CD4-positive, alpha-beta T cell treated with Interleukin-21 for 1 hour (primary cell): Measurements from ENCODE around the gene MBIP.

Experiments
- DNase-seq: peaks from one replicate; pipeline ENCODE4 v3.0.0-alpha.2; 2020

Gene MBIP

DNA sequence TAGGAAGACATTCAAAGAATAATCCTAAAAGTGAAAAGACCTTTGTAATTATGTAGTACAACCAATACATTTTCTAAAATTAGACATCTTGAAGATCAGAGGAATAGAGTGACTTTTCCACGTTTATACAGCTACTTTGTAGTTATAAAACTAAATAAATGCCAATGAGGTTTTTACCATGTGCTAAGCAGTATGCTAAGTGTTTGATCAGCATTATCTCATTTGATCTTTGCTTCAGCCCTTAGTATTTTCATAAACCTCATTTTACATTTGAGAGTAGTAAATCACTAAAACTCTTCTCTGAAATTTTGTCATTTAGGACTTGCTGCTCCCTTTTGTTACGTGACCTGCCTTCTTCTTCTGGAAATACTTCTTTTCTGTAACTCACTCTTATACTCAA lies 13.6 kb downstream of the MBIP start:
- no peak for DNase-seq

DNA sequence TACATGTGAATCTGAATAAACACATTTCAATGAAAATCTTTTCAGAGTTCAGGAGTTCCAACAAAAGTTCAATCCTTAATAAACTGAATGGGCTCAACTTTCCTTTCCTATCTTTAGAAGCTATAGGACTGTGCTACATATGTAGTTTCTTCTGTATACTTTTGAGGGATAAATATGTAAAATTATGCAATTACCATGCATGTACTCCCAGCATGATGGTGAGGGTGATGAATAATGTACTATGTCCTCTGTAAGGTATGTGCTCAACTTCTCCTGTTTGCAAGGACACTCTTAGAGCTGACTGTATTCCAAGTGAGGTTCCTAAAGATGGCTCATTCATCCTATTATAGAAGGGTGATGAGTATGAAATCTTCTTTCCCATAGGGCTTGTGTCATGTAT lies 15.5 kb downstream of the MBIP start:
- no peak for DNase-seq

- DNase-seq: no peak
These were observed 16.5 kb downstream of the MBIP start for GRCh38 chr14:36303960-36304359.

GRCh38 chr14:36302823-36303222 lies 17.6 kb downstream of the MBIP start:
- DNase-seq: no peak

DNA sequence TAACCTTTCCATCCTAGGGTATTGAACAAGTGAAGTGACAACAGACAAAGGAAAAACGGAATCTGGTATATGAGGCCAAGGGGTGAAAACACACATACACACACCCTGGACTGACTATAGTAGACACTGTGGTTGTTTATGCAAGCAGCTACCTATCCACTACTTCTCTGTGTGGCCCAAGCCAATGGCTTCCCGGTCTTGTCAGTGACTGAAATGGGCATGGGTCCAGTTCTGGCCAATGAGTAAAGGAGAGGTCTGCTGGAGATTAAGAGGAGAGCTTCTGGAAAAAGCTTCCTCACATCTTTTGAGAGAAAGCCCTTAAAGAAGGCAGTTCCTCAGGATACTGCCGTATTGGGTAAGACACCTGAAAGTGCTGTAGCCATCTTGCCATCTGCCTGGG lies 19.3 kb downstream of the MBIP start:
- no peak for DNase-seq

GRCh38 chr14:36300337-36300736 lies 20.1 kb downstream of the MBIP start:
- DNase-seq: no peak

GRCh38 chr14:36295642-36296627 lies 24.5 kb downstream of the MBIP start:
- DNase-seq: no peak

DNA sequence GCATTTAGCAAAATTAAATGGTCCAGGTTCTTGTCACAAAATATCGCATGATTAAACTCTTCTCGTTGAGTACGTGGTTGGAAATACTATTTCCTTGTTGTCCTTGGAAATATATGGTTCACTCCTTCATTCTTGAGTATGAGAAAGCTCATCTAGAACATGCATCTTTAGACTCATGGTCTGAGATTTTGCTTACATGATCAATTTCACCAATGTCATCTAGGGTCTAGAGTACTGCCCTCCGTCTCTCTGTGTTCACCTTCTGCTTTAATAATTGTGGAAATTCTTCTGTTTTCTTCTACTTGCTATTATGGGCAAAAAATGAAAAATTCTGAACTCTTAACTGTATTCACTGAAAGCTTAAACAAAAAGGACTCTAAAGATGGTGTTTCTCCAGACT lies 25.9 kb downstream of the MBIP start:
- no peak for DNase-seq

GRCh38 chr14:36293824-36294223 lies 26.6 kb downstream of the MBIP start:
- DNase-seq: no peak

- DNase-seq: no peak
These were observed 30.5 kb downstream of the MBIP start for GRCh38 chr14:36289954-36290353.

GRCh38 chr14:36288496-36288895 lies 31.9 kb downstream of the MBIP start:
- DNase-seq: no peak

DNA sequence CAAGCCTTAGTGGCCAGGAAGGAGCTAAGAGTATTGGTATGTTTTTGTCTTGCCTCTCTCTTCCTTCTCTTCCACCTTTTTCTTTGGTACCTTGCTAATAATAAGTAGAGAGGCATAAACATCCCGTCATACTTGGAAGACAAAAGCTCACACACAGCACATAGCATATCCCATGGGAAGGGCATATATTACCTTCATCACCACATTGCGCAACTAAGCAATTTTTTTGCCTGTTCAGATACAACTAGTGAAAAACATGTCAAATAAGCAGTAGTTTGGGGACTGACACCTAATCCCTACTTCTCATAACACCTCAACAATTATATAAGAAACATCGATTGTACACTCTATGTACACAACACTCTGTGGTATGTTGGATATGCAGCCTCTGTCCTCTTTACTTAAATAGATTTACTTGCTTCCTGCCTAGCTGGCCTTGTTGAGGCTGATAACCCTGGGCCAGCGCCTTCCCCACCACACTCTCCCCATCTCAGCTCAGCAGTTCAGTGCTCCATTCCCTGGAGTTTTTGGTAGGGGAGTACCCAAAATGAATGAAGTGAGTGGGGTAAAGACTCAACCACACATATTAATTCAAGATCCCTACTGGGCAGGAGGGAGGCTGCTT lies 35.4 kb downstream of the MBIP start:
- DNase-seq: no peak

DNA sequence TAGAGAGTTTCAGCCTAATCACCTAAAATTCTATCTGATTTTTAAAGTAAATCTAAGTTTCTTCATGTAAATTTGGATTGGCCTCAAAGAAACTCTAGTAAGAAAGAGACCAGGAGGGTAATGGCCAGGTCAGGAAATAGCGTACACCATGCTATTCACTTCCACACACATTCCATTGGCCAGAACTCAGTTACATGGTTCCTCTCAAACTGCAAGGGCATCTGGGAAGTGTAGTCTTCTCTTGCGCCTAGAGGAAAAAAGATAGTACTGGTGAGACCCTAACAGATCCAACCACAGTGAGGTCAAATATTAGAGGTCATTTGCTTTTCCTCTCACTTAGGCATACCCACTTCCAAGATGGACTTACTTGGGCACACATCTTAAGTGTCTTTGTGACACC lies 39.1 kb downstream of the MBIP start:
- no peak for DNase-seq

- DNase-seq: no peak
These were observed 40.9 kb downstream of the MBIP start for GRCh38 chr14:36279306-36280190.

- DNase-seq: no peak
These were observed 44.7 kb downstream of the MBIP start for GRCh38 chr14:36275741-36276140.

- DNase-seq: no peak
These were observed 48.2 kb downstream of the MBIP start for GRCh38 chr14:36271939-36272907.

- no peak for DNase-seq
These were observed 49.2 kb downstream of the MBIP start for GRCh38 chr14:36271222-36271621.

GRCh38 chr14:36270191-36270590 lies 50.2 kb downstream of the MBIP start:
- no peak for DNase-seq

DNA sequence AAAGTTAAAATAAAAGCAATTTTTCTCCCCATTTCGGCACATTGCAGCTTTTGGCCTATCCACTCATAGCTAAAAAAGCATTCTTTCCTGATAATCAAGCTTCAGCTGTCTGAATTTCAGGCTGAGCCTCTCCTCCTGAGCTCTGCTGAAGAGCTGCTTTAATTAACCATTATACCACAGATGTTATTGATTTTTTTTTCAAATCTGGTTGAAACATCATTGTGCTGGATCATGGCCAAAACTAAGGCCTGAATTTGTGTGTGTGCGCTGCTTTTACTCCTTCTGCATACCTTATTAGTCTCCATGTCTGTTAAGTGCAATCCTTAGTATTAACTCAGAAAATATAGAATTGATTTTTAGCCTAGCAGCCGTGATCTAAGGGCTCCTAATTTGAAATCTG lies 52.3 kb downstream of the MBIP start:
- no peak for DNase-seq

GRCh38 chr14:36264595-36264994 lies 55.8 kb downstream of the MBIP start:
- no peak for DNase-seq

GRCh38 chr14:36264107-36264506 lies 56.3 kb downstream of the MBIP start:
- DNase-seq: no peak
